Gastrocnemius medialis (tissue), 4 donors: ENCODE data around the gene BRCA2.

Source experiments
- POLR2A ChIP-seq, 2 donors: fragments of 450-650 bp; IDR thresholded peaks; one replicate each; pipeline ENCODE4 v1.6.1; 2017; ENCODE audit warnings: antibody characterized with exemption in 2 of 2, mild to moderate bottlenecking in 2 of 2, moderate library complexity in 2 of 2
- TF ChIP-seq, protein P1 (sequence below), 5 experiments: fragments of 450-650 bp in 3 of 5; fragments of 200-600 bp in 2 of 5; sonication (generic) in 2 of 5; IDR thresholded peaks in 4 of 5; conservative IDR thresholded peaks in 1 of 5; 1 replicate in 4 of 5; 2 replicates in 1 of 5; pipeline ENCODE4 v1.5.1; 2016 to 2019; ENCODE audit warnings: antibody characterized with exemption in 5 of 5, mild to moderate bottlenecking in 3 of 5, moderate library complexity in 3 of 5

DNA sequence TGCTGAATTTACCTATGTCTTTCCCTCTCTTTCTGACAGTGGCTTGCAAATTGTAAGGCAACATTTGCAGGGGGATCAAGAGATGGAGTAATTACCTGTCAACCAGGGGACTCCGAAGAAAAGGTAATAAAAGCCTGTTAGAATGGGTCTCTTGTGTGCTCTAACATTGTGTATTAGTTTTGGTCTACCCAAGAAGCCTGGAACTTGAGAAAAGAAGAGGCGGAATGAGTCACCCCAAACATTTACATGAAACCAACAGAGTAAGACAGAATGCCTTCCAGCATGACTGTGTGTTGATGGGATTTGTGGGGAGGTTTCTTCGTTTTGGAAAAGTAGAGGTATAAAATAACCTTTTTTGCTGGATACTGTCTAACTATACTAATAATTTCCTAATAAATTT, 36.9 kb upstream of the BRCA2 start:
- TF ChIP-seq, protein P1, sequence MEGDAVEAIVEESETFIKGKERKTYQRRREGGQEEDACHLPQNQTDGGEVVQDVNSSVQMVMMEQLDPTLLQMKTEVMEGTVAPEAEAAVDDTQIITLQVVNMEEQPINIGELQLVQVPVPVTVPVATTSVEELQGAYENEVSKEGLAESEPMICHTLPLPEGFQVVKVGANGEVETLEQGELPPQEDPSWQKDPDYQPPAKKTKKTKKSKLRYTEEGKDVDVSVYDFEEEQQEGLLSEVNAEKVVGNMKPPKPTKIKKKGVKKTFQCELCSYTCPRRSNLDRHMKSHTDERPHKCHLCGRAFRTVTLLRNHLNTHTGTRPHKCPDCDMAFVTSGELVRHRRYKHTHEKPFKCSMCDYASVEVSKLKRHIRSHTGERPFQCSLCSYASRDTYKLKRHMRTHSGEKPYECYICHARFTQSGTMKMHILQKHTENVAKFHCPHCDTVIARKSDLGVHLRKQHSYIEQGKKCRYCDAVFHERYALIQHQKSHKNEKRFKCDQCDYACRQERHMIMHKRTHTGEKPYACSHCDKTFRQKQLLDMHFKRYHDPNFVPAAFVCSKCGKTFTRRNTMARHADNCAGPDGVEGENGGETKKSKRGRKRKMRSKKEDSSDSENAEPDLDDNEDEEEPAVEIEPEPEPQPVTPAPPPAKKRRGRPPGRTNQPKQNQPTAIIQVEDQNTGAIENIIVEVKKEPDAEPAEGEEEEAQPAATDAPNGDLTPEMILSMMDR (IDR thresholded peaks at IDR 0.05 in 4 of 5, conservative IDR thresholded peaks at IDR 0.05 in 1 of 5), result no peak
- TF ChIP-seq POLR2A (IDR thresholded peaks at IDR 0.05), result no peak
